NT2/D1 (cell line): ENCODE measurements around the gene TAF11L3.
"Not testable (repeated sequence)": the region's sequence is repeated elsewhere in the genome, so short reads cannot be mapped to it uniquely, and the experiment has no call there.

Source experiments
- DNase-seq: peaks from one replicate; pipeline ENCODE4 v3.0.0-alpha.2; 2011; ENCODE audit warnings: low read depth, low spot score
- H3K27me3 ChIP-seq: 2 replicates; pipeline ENCODE4 v1.6.0; 2011; ENCODE audit warnings: mild to moderate bottlenecking; ENCODE audit not compliant: insufficient read length, insufficient read depth
- H3K36me3 ChIP-seq: 2 replicates; pipeline ENCODE4 v1.6.1; 2011; ENCODE audit warnings: mild to moderate bottlenecking, low read length, mixed read lengths; ENCODE audit not compliant: insufficient read depth, insufficient read length
- H3K4me1 ChIP-seq: 2 replicates; pipeline ENCODE4 v1.5.1; 2011; ENCODE audit not compliant: insufficient read depth, insufficient read length
- H3K4me3 ChIP-seq: 2 replicates; pipeline ENCODE4 v1.5.1; 2011; ENCODE audit warnings: low read depth; ENCODE audit not compliant: insufficient read length
- H3K9ac ChIP-seq: 2 replicates; pipeline ENCODE4 v1.6.0; 2011; ENCODE audit warnings: low read depth; ENCODE audit not compliant: insufficient read length
- H3K9me3 ChIP-seq: 2 replicates; pipeline ENCODE4 v1.5.1; 2011; ENCODE audit warnings: mild to moderate bottlenecking, low read length; ENCODE audit not compliant: insufficient read depth

The TAF11L3 gene

DNA sequence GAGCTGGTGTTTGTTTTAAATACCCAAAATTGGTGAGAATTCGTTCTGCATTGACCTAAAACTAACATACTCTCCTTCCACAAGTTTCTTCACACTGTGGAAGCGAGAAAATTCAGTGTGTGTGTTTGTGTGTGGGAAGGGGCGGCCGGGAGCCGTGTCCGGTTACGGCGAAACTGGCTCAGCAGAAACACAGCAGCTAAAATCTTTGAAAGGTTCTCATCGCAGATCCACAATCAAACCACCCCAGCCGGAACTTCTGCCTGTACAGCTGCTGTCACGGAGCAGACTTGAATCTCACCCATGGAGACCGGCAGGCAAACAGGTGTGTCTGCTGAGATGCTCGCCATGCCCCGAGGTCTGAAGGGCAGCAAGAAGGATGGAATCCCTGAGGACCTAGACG, 10.2 kb downstream of the TAF11L3 start, which contains the start of gene TAF11L6:
Gene TAF11L6, plus strand, starts transcription at position 301 of the 400 bp plus-strand sequence.
- H3K9me3 ChIP-seq, H3K36me3 ChIP-seq, DNase-seq: not testable (repeated sequence)

More for the DNA sequence above, 10.2 kb downstream of the TAF11L3 start, which contains the start of gene TAF11L6:
- H3K4me3 ChIP-seq, H3K27me3 ChIP-seq, H3K9ac ChIP-seq, H3K4me1 ChIP-seq: not testable (repeated sequence)
